AG10803 (cell line): ENCODE data around the gene GRID1.

Experiments
- DNase-seq: peaks from one replicate; pipeline ENCODE4 v3.0.0; 2010; ENCODE audit warnings: low read depth
- H3K4me3 ChIP-seq: 2 replicates; pipeline ENCODE4 v1.5.1; 2011; ENCODE audit warnings: mild to moderate bottlenecking, low read length, control low read depth
- TF ChIP-seq, protein P1 (sequence below): conservative IDR thresholded peaks from 2 replicates; pipeline ENCODE4 v1.5.1; 2011; ENCODE audit warnings: mild to moderate bottlenecking, low read length, control low read depth, inconsistent platforms

GRID1 gene

DNA sequence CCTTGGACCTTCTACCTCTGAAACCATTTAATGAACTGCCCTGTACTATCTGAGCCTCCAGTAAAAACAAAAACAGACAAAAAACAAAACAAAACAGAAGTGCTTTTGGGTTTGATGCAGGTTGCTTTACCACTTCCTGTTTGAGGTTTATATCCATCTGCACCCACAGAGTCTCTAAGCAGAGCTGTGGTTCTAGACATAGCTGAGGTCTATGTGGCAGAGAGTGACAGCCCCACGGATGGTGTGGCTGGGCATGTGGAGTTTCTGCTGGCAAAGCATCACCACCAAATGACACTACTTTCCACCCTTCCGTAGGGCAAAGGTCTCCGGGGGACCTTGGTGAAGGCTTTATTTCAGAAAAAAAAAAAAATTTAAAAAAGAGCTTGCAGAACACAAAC is 754.2 kb downstream of the GRID1 start:
- TF ChIP-seq, protein P1, sequence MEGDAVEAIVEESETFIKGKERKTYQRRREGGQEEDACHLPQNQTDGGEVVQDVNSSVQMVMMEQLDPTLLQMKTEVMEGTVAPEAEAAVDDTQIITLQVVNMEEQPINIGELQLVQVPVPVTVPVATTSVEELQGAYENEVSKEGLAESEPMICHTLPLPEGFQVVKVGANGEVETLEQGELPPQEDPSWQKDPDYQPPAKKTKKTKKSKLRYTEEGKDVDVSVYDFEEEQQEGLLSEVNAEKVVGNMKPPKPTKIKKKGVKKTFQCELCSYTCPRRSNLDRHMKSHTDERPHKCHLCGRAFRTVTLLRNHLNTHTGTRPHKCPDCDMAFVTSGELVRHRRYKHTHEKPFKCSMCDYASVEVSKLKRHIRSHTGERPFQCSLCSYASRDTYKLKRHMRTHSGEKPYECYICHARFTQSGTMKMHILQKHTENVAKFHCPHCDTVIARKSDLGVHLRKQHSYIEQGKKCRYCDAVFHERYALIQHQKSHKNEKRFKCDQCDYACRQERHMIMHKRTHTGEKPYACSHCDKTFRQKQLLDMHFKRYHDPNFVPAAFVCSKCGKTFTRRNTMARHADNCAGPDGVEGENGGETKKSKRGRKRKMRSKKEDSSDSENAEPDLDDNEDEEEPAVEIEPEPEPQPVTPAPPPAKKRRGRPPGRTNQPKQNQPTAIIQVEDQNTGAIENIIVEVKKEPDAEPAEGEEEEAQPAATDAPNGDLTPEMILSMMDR = no peak
- DNase-seq = no peak
- H3K4me3 ChIP-seq = no peak overlapping the region

DNA sequence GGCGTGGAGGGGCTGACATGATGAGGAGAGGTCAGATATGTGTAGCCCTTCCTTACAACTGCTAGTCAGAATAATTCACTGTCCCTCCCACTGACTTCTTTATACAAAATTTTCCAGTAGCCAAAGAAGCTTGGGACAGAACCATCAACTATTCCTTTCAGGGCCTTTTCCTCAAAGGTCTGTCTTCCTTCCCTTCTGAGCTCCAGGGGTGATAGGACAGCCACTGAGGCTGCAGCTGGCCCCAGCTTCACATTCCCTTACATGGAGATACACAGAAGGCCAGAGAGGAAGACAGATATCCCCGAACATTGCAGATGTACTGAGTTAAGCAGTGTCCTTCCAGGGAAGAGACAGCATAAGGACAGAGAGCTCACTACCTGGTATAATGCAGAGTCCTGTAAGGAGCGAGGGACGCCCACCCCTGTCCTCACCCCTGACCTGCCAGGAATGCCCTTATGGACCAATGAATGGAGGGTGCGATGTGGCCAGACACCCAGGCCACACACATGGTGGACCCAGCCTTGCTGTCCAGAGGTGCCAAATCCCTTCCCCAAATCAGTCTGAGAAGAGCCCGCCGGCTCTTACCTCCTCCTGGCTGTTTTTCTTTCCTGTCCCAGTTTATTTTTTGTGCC is 754.7 kb downstream of the GRID1 start:
- H3K4me3 ChIP-seq = no peak overlapping the region
- DNase-seq = no peak
- TF ChIP-seq, protein P1 = no peak

DNA sequence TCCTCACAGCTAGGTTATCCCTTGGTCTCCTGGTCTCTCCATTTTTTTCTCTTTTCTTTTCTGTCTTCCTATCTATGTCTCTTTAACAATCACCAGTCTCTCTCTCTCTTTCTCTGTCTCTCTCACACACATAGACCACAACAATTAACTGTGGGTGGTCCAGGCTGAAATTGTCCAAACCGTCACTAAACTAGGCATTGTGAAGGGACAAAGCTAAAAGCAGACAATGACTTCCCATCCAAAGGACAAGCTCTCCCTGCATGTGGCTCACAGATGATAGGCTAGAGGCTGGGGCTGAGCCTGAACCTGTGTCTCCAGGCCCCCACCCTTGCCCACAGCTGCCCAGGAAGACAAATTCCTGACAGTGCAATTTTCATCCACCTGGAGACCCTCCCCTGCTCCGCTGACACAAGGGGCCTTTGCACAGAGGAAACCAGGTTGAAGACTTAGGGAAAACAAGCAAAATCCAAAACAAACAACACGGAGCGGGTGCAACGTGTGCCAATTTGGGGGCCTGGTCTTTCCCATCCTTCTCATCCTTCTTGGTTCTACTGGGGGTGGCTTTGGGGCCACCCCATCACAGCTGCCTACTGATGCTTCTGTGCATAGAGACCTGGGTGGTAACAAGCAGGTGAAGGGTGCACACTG is 755.4 kb downstream of the GRID1 start:
- no peak for DNase-seq
- TF ChIP-seq, protein P1 = no peak
- H3K4me3 ChIP-seq = no peak overlapping the region

DNA sequence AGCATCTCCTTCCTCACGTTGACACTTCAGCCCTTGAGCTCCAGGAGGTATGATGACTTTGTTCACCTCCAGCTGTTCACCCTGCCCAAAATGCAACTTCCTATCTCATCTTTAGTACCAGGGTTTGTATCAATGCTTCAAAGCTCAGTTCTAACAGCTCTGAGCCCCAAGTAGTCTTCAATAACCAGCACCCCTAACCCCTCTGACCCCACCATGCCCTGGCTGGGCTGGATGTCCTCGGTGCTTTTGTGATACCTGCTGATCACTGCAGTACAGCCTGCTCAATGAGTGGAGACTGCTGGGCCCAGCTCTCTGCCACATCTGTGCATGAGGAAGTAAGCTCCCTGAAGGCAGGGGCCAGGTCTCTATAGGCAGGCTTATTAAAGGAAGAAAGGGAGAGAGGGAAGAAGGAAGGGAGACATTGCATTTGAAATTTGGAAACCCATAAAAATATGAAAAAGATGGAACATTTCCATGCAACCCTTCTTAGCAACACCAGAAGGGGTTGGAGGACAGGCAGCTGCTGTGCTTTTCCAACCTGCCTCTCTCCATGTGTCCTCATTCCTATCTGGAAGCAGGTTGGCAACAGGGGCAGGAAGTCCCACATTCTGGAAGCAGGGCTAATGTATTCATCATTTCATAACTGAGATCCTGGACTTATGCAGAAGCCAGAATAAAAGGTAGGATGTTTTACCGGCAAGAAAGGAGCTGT is 756.1 kb downstream of the GRID1 start:
- TF ChIP-seq, protein P1 = no peak
- DNase-seq = no peak
- no peak overlapping the region for H3K4me3 ChIP-seq

DNA sequence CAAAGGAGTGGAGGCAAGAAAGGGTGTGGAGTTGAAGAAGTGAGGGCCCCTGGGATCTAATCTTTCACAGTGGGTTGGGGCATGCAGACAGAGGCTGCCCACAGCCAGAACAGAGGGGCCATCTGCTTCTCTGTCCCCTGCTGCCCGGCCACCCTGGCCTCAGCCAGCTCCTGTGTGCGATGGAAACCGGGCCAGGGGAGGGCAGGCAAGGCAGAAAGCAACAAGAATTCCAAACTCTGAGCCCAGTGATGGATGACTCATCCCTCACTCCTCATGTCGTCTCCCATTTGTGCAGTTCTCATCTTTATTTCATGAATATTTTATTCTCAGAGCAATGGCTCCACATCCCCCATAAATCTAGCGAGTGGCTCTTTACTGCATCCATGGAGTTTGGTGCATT is 757.1 kb downstream of the GRID1 start:
- DNase-seq = no peak
- TF ChIP-seq, protein P1 = no peak
- H3K4me3 ChIP-seq = no peak overlapping the region

DNA sequence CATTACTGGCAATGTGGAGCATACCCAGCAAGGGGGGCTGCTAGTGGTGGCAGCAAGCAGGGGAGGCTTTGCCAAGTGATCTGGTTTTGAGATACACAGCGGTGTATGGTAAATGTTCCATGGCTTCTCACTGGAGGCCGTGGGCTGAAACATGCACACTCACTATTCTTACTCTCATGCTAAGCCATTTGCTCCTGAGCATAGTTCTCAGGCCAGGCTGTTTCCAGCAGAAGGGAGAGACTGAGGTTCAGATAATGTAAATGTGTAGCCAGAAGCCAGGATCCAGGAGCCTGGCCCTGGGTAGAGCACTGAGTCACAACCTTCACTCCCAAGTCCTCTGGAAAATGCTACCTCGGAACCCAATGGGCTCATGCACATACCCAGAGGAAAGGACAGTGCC is 757.9 kb downstream of the GRID1 start:
- TF ChIP-seq, protein P1 = no peak
- no peak for DNase-seq
- H3K4me3 ChIP-seq = no peak overlapping the region
